ENCODE data around the gene QSOX1.

The QSOX1 gene

DNA sequence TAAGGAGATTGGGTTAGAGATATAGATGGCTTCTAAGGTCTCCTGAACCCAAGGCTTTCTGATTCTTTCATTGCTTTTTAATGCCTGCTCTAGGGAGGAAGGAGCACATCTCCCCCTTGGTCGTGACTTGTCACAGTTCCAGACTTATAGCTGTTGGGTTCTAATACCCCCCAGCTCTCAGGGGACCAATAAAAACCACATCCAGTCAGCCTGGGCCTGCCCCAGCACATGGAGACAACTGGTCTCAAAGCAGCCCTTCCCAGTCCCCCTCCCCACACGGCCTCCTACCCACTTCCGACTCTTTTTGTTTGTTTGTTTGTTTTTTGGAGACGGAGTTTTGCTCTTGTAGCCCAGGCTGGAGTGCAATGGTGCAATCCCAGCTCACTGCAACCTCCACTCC, 23.3 kb downstream of the QSOX1 start:
- no peak for DNase-seq (ENCODE audit: low spot score)
- TF ChIP-seq CTCF (IDR thresholded peaks at IDR 0.05; ENCODE audit: extremely low read depth, missing control alignments), result no peak

DNA sequence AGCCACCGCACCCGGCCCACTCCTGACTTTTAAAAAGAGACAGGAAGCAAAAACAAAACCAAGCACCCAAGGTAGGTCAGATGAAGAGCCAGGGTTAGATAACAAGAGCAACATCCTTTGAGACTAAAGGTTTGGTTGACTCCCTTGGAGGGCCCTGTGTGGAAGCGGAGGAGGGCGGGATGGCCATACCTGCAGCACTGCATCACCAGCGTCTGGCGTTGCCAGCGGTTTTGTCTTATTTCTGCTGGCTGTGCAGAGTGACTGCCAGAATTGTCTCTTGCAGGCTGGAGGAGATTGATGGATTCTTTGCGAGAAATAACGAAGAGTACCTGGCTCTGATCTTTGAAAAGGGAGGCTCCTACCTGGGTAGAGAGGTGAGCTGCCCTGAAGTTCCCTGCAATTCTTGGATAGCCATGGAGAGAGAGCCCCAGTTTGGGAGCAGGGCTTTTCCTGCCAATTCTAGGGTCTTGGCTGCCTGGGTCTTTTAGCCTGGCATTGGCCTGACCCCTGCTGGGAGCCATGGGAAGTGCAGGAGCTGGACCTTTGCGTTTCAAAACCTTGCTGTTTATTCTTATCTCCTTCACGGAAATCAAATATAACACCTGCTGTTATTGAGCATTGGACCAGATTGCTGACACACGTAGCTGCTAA, 24.0 kb downstream of the QSOX1 start:
- DNase-seq (ENCODE audit: low spot score), result peak; percentile 83
- peak; percentile 99 for TF ChIP-seq CTCF (IDR thresholded peaks at IDR 0.05; ENCODE audit: extremely low read depth, missing control alignments)

DNA sequence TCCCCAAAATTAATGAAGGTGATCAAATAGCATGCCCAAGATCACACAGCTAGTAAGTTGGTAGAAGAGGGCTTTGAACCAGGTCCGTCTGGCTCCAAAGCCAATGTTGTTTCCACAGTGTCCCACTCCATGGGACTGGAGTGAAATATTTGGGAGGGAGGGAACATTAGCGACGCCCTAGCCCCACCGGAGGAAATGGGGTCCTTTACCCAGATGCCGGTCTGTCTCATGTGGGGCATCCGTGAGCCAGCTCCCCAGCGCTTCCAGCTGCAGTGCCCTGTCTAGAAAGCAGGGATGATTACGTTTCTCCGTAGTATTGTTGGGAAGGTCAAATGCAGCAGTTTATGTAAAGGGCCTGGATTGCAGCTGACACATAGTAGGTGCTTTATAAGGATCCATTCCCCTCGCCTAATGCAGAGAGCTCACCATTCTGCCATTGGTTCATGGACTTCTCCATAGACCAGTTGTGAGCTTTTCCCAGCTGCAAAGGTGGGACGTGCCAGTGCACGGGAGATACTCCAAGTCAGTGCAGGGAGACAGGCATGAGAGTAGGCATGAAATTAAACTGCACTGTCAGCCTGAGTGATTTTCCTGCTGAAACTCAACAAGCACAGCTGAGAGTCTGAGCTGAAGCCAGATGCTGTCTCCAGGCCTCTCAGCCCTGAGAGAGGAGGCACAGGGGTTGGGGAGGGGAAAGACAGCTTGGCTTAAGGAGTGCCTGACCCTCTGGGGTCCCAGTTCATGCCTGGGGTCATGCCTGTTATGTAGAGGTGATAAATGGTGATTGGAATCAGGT, 24.7 kb downstream of the QSOX1 start:
- no peak for DNase-seq (ENCODE audit: low spot score)
- no peak for TF ChIP-seq CTCF (IDR thresholded peaks at IDR 0.05; ENCODE audit: extremely low read depth, missing control alignments)

DNA sequence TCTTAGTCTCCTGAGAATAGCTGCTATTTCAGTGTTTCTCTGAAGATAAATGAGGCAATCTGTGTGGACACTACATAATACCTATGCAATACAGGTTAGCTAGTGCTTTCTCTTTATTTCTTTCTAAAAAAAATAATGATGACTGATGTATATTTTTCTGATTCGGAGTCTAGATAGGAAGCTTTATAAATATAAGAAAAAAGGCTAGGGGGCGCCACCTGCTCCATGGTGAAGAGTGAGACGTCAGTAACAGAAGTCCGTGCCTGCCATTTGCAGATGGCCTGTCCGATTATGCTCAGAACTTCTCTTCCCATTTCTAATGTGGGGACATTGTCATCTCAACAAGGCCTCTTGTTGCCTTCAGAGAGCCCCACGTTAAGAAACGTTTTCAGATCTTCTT, 26.4 kb downstream of the QSOX1 start:
- no peak for DNase-seq (ENCODE audit: low spot score)
- TF ChIP-seq CTCF (IDR thresholded peaks at IDR 0.05; ENCODE audit: extremely low read depth, missing control alignments), result no peak

DNA sequence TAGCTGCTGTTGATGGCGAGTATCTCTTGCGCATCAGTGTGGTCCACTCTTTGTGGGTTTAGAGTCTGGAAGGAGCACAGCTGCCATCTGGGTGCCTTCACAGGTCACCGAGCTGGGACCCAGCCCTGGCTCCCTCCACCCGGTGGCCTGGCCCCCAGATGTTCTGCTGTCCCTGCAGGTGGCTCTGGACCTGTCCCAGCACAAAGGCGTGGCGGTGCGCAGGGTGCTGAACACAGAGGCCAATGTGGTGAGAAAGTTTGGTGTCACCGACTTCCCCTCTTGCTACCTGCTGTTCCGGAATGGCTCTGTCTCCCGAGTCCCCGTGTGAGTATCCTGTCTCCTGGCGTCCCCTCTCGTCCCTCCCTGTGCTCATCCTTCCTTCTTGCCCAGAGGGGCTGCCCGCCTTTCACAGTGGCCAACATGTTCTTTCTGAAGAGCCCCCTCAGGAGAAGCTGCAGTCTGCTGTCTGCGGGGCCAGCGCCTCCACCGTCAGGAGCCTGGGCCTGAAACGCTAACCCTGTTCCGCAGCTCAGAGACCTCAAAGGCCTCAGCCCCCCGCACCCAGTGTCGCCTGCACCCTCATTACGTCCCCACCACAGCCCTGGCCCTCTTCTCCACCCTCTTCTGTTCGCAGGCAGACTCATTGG, 27.4 kb downstream of the QSOX1 start:
- TF ChIP-seq CTCF (IDR thresholded peaks at IDR 0.05; ENCODE audit: extremely low read depth, missing control alignments), result no peak
- DNase-seq (ENCODE audit: low spot score), result no peak

DNA sequence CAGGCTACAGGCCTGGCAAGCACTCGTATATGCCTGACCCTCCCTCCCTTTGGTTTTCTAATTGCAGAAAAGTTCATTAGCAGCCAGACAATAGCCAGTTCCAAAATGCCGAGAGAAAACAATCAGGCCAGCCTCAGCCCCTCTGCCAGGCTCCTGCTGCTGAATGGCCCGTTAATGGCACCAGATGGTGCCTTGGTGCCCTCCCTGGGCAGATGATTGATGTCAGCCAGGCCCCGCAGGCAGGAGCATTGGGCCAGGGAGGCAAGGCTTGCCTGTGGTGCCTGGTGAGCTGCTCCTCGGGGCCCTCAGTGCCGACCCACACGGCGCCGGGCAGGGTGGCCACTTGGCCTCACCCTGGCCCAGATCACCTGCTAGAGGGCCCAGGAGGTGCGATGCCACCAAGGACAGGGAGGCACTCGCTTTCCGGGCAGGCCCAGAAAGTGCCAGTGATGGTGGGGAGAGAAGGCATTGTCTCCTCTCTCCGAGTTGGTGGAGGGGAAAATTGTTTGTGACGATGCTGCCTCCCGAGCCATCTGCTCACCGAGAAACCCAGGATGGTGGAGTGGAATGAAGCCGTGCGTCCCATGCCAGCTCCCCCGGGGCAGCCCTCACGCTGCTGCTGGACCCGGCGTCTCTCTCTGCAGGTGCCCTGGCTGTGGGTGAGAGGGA, 28.1 kb downstream of the QSOX1 start:
- DNase-seq (ENCODE audit: low spot score), result no peak
- TF ChIP-seq CTCF (IDR thresholded peaks at IDR 0.05; ENCODE audit: extremely low read depth, missing control alignments), result no peak
